ENCODE measurements around the gene CNPY3. TPM values are rescaled to one million over a fixed set of nuclear protein-coding genes. Genes with fewer than 3 reads are reported as not detected.

The CNPY3 gene
- polyA plus RNA-seq, 1 experiment: 39.2 TPM

DNA sequence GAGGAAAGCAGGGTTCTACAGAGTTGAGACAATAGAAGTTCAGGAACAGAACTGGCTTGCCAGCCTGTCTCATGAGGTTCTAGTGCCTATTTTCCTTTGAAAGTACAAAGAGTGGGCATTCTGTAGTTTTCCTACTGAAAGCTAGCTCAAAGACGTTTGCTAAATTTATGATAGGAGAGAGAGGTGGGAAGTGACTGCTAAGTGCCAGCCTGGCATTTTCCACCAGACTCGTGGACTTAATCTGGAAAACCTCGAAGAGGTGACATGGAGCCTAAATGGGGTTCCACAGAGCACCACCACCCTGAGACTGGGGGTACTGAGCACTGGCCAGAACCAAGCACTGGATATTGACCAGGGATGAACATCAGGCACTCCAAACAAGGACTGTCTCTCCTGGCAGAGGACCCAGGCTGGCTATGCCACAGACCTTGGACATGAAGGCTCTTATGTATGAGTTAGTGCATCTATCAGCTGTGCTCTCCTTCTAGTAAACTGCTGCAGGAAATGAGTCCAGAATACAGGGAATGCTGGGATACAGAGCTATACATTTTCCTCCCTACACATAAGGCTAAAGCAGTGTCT is 42.6 kb downstream of the CNPY3 start:
- H3K4me3 ChIP-seq (ENCODE audit: low read depth, low read length): no peak overlapping the region
- H3K27me3 ChIP-seq (ENCODE audit: control insufficient read depth, insufficient read depth, low read length): no peaks in the 10 kb centered on the region
- CTCF ChIA-PET: interaction anchor here (0.7 to 1.0 kb wide), 2 partner anchors 71 to 176 kb away, joined by 3 read pairs; no protein-coding TSS in a partner anchor
- POLR2A ChIA-PET: interaction anchor here (0.7 to 3.7 kb wide), 3 partner anchors 7 to 33 kb away, joined by 4 to 11 read pairs (median 5); partner anchors contain the start of genes PEX6 and PPP2R5D
- TF ChIP-seq CTCF (IDR thresholded peaks at IDR 0.05; ENCODE audit: low read depth, low read length): no peak
- no peaks in the 10 kb centered on the region for H3K9me3 ChIP-seq (ENCODE audit: control insufficient read depth, insufficient read depth, low read length)
- no peak overlapping the region for H3K27ac ChIP-seq (ENCODE audit: low read depth, low read length)
- DNase-seq (ENCODE audit: low read depth, low spot score): no peak

DNA sequence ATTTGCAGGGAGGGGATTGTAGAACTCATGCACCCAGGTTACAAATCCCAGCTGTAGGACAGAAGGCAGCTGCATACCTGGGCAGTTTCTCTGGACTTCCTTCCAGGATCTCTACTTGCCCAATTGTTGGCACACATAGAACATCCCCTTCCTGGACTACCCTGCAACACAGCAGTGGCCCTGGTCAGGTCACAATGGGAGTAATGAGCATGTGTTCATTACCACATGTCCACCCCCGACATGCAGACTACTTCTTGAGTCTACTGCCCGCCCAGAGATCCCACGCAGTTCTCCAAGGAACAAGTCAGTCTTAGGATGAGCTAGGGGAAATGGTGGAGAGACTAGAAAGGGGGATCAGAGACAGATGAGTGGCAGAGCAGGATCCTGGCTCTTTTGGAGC is 44.6 kb downstream of the CNPY3 start:
- no peaks in the 10 kb centered on the region; the same call in 1 of the 2 replicates for H3K9me3 ChIP-seq (ENCODE audit: control insufficient read depth, insufficient read depth, low read length)
- CTCF ChIA-PET: no interaction called here
- POLR2A ChIA-PET: interaction anchor here (0.5 to 3.7 kb wide), 4 partner anchors 10 to 680 kb away, joined by 3 to 11 read pairs (median 6); partner anchors contain the start of gene PPP2R5D
- no peak for TF ChIP-seq CTCF (IDR thresholded peaks at IDR 0.05; ENCODE audit: low read depth, low read length)
- DNase-seq (ENCODE audit: low read depth, low spot score): no peak
- no peak overlapping the region for H3K27ac ChIP-seq (ENCODE audit: low read depth, low read length)
- H3K4me3 ChIP-seq (ENCODE audit: low read depth, low read length): no peak overlapping the region
- H3K27me3 ChIP-seq (ENCODE audit: control insufficient read depth, insufficient read depth, low read length): no peaks in the 10 kb centered on the region

- no peak for DNase-seq (ENCODE audit: low read depth, low spot score)
- ChIA-PET POLR2A (interaction anchor here (0.8 kb wide), 1 partner anchor 9 kb away, joined by 3 read pairs; the partner anchor contains the start of gene PPP2R5D), CTCF (no interaction called here)
- Histone ChIP-seq H3K9me3 (ENCODE audit: control insufficient read depth, insufficient read depth, low read length) (no peaks in the 10 kb centered on the region; the same call in 1 of the 2 replicates), H3K27me3 (ENCODE audit: control insufficient read depth, insufficient read depth, low read length) (no peaks in the 10 kb centered on the region), H3K4me3 (ENCODE audit: low read depth, low read length) (no peak overlapping the region), H3K27ac (ENCODE audit: low read depth, low read length) (no peak overlapping the region)
- TF ChIP-seq CTCF (IDR thresholded peaks at IDR 0.05; ENCODE audit: low read depth, low read length): no peak
Observed at GRCh38 chr6:42974919-42975505, 45.7 kb downstream of the CNPY3 start.

- DNase-seq (ENCODE audit: low read depth, low spot score): no peak
- TF ChIP-seq CTCF (IDR thresholded peaks at IDR 0.05; ENCODE audit: low read depth, low read length): no peak
- H3K27me3 ChIP-seq (ENCODE audit: control insufficient read depth, insufficient read depth, low read length): no peaks in the 10 kb centered on the region
- ChIA-PET CTCF (interaction anchor here (1.4 kb wide), 1 partner anchor 15 kb away, joined by 3 read pairs; no protein-coding TSS in a partner anchor), POLR2A (interaction anchor here (0.5 to 1.4 kb wide), 7 partner anchors 8 to 171 kb away, joined by 3 to 8 read pairs (median 5); partner anchors contain the start of genes CNPY3 and RRP36)
- H3K4me3 ChIP-seq (ENCODE audit: low read depth, low read length): peak overlapping the region; percentile 78
- peak overlapping the region; percentile 47 for H3K27ac ChIP-seq (ENCODE audit: low read depth, low read length)
- H3K9me3 ChIP-seq (ENCODE audit: control insufficient read depth, insufficient read depth, low read length): no peaks in the 10 kb centered on the region; the same call in 1 of the 2 replicates
Observed at GRCh38 chr6:42978487-42978838, 49.2 kb downstream of the CNPY3 start.

Measured in AG04450 (cell line).